GM12865 (cell line): ENCODE data around the gene CREM.

Source experiments
- DNase-seq: peaks from one replicate; pipeline ENCODE4 v3.0.0; 2010; ENCODE audit warnings: low read depth
- H3K4me3 ChIP-seq: 2 replicates; pipeline ENCODE4 v1.5.1; 2011; ENCODE audit warnings: mild to moderate bottlenecking, low read depth, low read length, control low read depth
- TF ChIP-seq, protein P1 (sequence below): IDR thresholded peaks from 2 replicates; pipeline ENCODE4 v1.5.1; 2011; ENCODE audit warnings: low read length, control low read depth, low read depth, inconsistent platforms; ENCODE audit not compliant: insufficient read depth; ENCODE audit errors: missing control alignments

Gene CREM

DNA sequence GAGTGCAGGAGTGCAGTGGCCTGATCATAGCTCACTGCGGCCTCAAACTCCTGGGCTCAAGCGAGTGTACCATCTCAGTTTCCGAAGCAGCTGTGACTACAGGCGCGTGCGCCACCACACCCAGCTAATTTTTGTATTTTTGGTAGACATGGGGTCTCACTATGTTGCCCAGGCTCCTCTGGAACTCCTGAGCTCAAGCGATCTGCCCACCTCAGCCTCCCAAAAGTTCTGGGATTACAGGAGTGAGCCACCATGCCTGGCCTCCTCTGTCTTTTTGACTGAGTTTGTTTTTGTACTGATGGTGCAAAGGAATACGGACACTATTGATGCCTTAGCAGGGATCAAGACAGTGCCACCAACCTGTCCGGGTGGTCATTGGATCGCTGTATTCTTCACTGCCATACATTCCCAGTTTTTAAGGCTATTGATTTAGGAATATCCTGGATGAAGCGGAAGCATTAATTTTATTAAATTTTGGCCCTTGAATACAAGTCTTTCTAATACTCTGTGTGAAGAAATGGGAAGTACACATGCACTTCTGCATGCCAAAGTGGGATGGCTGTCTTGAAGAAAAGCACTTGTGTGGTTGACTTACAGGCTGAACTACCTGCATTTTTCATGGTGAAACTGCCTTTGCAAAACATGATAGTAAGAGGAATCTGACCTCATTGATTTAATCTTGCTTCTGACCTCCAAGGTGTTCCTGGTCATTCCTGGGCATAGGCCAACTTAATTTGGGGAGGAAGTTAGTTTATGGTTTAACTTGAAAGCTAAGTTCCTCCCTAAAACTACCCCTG, 34.5 kb upstream of the CREM start:
- TF ChIP-seq, protein P1, sequence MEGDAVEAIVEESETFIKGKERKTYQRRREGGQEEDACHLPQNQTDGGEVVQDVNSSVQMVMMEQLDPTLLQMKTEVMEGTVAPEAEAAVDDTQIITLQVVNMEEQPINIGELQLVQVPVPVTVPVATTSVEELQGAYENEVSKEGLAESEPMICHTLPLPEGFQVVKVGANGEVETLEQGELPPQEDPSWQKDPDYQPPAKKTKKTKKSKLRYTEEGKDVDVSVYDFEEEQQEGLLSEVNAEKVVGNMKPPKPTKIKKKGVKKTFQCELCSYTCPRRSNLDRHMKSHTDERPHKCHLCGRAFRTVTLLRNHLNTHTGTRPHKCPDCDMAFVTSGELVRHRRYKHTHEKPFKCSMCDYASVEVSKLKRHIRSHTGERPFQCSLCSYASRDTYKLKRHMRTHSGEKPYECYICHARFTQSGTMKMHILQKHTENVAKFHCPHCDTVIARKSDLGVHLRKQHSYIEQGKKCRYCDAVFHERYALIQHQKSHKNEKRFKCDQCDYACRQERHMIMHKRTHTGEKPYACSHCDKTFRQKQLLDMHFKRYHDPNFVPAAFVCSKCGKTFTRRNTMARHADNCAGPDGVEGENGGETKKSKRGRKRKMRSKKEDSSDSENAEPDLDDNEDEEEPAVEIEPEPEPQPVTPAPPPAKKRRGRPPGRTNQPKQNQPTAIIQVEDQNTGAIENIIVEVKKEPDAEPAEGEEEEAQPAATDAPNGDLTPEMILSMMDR = no peak
- DNase-seq = no peak
- no peak overlapping the region for H3K4me3 ChIP-seq

DNA sequence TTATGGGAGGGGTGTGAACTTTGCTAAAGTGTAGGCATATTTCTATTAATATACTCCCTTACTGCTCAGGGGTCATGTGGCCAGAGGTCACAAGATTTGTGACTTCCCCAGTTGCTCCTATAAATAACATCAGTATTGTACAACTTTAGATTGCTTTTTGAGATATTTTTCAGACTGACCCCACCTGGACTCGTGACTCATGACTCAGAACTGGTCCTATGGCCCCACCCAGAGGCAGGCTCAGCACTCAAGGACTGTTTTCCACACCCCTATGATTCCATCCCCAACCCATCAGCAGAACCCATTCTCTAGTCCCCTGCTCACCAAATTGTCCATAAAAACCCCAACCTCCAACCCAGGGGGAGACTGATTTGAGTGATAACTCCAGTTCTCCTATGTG, 33.8 kb upstream of the CREM start:
- DNase-seq = peak; percentile 6
- H3K4me3 ChIP-seq = no peak overlapping the region
- TF ChIP-seq, protein P1 = no peak

DNA sequence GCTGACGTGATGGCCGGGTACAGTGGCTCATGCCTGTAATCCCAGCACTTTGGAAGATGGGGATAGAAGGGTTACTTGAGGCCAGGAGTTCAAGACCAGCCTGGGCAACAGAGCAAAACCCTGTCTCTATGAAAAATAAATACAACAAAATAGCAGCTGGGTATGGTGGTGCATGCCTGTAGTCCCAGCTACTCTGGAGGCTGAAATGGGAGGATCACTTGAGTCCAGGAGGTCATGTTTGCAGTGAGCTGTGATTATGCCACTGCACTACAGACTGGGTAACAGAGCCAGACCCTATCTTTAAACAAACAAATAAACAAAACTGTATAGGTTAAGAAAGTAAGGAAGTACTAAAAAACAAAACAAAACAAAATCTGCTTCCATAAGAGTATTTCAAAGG, 30.3 kb upstream of the CREM start:
- DNase-seq = no peak
- H3K4me3 ChIP-seq = no peak overlapping the region
- TF ChIP-seq, protein P1 = no peak

DNA sequence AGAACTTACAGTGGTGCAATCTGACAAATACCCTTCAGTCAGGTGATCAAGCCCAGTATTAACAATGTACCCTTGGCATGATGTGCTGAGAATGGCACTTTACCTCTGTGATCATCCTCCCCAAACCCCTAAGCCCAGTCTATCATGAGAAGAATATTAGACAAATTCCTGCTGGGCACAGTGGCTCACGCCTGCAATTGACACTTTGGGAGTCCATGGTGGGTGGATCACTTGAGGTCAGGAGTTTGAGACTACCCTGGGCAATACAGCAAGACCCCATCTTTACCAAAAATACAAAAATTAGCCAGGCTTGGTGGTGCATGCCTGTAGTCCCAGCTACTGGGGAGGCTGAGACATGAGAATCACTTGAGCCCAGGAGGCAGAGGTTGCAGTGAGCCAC, 29.1 kb upstream of the CREM start:
- TF ChIP-seq, protein P1 = no peak
- DNase-seq = no peak
- H3K4me3 ChIP-seq = no peak overlapping the region

DNA sequence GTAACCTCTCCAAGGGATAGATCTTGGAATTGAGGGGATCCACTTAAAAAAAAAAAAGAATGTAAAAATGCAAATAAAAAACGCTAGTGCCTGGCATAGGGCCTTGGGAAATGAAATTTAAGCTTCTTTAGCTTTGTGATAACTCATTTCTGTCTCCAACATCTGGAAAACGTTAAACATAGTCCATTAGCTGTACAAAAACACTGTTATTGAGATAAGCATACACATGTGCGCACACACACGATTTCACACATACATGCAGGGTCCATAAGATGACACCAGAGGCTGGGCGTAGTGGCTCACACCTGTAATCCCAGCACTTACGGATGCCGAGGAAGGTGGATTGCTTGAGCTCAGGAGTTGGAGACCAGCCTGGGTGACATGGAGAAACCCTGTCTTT, 22.8 kb upstream of the CREM start:
- no peak overlapping the region for H3K4me3 ChIP-seq
- TF ChIP-seq, protein P1 = no peak
- no peak for DNase-seq

DNA sequence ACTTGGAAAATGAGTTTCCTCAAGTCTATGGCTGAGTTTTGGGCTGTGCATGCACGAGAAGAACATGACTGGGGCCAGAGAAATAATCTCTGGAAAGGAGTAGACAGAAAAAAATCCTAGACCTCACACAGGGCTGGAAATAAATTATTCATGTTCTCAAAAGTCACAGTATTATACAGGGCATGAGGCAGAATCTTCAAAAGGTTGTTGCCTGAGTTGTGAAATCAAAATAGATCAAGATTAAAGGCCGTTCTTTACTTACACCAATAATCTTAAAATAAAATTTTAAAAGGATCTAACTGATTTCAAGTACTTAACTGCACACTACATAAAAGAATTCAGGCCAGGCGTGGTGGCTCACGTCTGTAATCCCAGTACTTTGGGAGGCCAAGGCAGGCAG, 14.1 kb upstream of the CREM start:
- no peak for DNase-seq
- TF ChIP-seq, protein P1 = no peak
- H3K4me3 ChIP-seq = no peak overlapping the region

DNA sequence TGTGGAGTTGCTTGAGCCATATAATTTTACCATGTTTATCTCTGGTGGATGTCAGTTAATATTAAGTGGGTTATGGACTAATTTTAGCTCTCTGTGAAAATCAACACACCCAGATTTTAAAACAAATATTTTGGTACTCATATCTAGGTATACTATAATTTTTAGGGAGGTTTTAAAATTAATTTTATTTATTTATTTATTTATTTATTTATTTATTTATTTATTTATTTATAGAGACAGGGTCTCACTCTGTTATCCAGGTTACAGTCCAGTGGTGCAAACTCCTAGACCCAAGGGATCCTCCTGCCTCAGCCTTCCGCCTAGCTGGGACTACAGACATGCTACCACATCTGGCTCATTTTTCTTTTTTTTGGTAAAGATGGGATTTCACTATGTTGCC, 7.3 kb upstream of the CREM start:
- no peak for DNase-seq
- TF ChIP-seq, protein P1 = no peak
- H3K4me3 ChIP-seq = no peak overlapping the region
